NCI-H82 treated with DMSO at 0.1 percent for 48 hours (cell line): ENCODE measurements around the gene ATF2.

Experiments
- DNase-seq: peaks from one replicate; lab custom pipeline; 2025; ENCODE audit not compliant: unreplicated experiment; lab: John Stamatoyannopoulos, UW

ATF2 gene, protein sequence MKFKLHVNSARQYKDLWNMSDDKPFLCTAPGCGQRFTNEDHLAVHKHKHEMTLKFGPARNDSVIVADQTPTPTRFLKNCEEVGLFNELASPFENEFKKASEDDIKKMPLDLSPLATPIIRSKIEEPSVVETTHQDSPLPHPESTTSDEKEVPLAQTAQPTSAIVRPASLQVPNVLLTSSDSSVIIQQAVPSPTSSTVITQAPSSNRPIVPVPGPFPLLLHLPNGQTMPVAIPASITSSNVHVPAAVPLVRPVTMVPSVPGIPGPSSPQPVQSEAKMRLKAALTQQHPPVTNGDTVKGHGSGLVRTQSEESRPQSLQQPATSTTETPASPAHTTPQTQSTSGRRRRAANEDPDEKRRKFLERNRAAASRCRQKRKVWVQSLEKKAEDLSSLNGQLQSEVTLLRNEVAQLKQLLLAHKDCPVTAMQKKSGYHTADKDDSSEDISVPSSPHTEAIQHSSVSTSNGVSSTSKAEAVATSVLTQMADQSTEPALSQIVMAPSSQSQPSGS

DNA sequence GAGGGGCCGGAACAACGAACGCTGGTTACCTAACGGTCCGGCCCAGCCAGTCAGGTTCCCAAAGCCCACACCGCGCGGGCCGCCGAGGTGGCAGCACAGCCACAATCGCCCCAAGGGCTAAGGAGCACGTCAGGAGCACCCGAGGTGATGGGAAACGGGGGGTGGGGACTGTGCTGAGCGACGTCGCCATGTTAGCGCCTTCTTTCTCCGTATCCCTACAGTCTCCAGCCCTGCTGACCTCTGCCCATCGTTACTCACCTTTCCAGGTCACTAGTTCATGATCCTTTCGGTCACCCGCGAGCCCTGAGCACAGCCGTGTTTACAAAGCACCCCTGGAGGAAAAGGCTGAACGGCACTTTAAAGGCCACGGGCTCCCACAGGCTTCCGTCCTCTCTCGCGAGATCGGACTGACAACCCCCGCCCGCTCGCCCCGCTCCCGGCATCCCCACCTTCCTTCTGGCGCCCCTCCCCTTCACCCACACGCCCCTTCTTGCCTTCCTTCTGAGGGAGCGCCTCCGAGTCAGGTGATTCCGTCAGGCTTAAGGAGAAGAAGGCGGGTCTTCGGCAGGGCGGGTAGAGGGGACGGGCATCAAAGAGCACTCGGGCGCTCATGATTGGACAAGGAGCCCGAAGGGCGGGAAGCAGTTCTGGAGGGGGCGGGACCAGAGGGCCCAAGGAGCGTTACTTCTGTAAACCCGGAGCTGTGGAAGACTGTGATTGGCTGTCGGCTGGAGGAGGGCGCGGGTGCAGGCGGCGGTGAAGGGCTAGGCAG lies at the start of gene ATF2:
Gene ATF2 (minus strand): TSS at position 412 of the 772 bp plus-strand sequence. CDS start 31,760 bp downstream, outside the sequence.
- DNase-seq = peak; percentile 99

DNA sequence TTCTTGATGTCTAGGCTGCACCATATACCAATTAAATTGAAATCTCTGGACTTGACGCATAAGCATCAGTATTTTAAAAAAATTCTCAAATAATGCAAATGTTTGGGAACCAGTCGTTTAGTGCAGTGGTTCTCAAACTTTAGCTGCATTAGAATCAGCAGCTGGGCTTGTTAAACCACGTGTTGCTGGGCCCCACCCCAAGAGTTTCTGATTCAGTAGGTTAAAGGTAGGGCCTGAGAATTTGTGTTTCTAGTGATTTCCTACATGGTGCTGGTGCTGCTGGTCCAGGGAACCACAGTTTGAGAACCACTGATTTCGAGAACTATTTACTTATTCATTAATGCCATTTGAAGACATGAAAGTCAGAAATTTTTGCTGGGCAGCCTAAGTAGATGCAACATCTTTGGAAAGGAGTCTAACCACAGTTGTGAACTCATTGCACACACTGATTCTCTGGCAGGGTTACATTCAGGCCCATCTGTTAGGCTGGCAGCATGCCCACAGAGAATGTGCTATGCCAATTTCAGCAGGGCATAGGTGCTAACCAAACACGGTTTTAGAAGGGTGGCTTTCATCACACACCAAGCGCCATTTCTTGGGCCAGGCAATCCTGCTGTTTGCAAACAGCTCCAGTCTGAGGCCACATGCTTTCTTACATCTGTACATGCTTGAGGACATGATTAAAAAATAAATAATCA lies 39.9 kb upstream of the ATF2 start:
- no peak for DNase-seq

DNA sequence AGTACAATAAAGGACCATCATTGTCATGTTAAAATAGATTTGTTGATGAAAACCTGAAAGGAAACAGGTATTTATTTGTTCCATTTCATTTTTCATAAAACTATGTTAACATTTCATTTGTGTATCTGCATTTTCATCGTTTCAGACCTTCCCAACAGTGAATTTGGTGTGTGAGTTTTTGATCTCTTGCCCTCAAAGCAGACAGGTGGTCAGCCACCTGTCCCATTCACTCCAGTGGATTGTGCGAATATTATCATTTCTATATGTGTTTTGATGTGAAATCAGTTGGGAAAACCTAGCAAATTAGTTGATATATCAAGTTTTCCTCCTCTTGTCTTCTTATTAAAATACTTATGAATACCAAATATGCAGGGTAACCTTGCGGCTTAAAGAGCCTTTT lies 38.9 kb upstream of the ATF2 start:
- no peak for DNase-seq

DNA sequence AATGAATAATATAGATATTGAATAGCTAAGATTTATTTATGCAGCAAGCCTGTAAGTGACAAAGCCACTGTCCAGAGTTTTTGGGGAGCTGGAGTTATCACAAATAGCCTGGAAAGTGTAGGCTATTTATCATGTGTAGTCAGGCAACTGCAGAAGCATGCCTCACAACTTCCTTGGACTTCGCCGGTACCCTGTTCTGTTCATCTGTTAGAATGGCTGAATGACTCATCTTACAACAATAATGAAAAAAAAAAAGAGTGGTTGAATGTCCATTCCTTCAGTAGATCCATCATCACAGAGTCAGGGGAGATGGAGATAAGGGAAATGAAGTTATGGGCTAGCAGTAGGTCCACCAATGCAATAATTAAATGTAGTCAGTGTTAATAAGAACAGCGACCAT lies 37.5 kb upstream of the ATF2 start:
- no peak for DNase-seq

DNA sequence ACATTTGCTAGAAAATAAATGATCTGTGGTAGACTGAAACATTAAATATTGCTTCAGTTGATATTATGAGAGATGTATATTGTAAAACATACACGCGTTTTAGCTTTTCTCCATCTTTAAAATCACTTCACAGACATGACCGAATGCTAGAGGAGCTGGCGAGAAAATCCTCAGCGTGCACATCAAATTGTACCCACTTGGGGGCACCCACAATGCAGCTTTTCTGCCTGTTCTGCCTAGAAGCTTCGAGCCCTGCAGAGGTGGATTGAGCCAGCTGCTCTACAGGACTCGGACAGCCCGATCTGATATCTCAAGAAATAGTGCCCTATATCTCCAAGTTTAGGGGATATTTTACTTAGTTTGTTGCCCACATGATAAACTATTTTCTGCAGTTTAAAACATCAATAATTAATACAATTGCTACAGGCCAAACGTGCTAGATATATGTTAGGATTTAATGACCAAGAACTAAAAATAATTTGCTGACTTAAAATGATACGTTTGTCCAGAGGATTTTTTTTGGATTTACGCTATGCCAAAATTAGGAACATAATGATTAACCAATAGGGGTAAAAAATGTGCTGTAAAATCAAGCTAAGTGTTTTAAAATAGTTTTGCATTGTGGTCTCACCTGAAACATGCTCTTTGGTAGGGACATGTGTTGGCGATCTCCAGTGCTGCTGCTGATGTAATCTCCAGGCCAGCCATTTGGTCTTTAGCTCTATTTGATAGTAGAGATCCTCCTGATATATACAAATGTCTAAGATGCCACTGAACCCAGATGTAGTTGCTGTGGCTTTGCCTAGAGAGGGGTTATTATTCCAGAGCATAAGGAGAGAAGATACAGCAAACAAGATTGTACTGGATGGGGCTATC lies 35.9 kb upstream of the ATF2 start:
- peak; percentile 32 for DNase-seq

DNA sequence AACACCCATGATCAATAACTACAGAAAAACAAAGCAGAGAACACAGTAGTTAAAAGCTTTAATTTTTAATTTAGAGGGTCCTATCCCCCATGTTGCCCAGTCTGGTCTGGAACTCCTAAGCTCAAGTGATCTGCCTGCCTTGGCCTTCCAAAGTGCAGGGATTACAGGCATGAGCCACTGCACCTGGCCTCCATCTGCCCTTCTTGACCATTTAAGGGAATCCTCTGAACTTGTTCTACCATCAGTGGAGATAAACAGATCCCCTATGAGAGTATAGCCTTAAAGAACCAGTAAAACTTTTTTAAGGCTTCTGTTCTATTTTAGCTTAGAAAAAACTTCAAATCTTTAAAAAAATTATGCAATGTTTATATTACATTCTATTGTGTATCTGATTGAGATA lies 27.0 kb upstream of the ATF2 start:
- DNase-seq = peak; percentile 86

DNA sequence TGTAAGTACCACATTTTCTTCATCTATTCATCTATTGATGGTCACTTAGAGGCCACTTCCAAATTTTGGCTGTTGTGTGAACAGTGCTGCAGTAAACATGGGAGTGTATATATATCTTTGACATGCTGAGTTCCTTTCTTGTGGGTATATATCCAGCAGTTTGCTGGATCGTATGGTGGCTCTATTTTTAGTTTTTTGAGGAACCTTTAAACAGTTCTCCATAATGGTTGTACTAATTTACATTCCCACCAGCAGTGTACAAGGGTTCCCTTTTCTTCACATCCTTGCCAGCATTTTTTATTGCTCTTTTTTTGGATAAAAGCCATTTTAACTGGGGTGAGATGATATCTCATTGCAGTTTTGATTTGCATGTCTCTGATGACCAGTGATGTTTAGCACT lies 20.8 kb upstream of the ATF2 start:
- DNase-seq = no peak

DNA sequence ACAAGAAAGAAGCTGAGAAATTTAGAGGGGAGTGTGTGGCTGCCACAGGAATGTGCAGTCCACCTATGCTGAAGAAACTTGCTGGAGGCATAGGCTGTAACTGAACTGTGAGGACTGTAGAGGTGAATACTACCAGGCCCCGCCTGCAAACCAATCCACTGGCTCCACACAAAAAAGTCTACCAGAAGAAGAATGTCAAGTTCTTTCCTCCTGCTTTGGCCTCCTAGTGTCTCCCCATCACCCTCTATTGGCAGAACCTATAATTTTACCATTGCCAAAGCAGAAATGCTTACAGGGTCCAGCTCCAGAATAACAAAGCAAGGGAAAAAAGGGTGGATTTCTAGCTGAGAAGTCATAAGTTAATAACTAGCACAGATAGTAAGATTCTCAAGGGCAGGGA lies 19.4 kb upstream of the ATF2 start:
- DNase-seq = no peak

DNA sequence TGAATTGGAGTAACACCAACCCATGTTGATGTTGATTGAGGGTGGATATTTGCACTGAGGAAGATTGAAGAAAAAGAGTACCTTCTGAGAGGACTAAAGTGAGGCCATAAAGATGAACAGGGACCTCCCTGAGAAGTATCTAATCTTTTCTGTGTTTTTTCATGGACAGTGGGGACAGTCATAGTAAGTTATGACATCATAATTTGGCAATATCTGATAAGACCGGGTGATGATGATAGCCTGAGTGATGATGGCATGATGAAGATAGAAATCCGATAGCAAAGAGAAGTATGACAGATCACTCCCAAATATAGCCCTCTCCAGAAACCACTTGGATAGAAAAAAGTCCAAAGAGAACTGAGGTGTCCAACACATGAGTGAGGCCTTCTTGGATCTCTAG lies 15.7 kb upstream of the ATF2 start:
- no peak for DNase-seq

DNA sequence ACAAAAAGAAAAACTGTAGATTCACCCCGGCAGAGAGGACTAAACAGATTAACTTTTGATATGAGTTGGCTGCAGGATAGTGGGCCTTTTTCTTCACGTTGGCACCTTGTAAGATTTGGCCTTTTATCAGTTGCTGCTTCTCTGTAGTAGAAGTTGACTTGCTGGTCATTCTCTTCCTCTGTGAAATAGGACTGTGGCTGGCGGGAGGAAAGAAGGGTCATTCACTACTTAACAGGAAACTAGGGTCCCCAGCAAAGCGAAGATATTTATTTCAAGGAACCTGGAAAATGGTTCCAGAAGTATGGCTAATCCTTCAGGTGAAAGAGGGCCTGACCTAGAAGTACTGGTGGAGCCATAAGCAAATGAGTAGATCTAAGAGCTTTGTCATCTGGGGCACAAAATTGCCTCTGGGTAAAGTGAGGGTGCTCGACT lies 13.9 kb upstream of the ATF2 start:
- no peak for DNase-seq

DNA sequence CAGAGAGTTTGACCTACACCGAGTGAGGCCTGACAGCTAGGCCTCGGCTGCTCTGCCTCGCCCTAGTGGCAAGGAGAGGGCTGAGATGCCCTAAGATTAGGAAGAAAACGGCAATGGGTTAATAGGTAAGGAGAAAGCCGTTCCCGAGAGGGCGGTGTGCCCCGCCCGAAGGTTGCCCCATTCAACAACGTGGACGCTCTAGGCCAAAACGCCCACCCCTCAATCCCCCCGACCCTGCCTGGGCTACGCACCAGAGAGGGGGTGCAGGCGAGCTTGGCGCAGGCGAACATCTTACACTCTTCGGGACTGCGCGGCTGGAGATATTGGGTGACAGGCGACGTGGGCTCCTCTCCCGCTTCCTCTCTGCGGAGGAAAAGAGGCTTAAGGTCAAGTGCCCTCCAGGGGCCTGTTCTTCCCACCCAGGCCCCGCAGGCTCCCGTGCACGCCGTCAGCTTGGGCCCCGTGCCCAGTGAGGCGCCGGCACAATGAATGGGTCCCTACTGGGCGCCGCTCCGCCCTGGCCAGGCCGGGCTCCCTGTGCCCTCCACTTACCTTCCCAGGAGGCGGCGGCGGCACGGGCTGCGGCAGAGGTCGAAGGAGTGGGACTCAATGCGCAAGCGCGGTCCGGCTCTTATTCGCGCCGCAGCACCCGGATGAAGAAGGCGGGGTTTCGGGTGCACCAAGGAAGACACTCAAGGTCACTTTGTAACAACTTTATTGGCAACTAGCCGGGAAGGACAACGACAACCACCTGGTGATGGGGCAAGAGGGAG lies 13.3 kb upstream of the ATF2 start, which contains the start of gene ATP5MC3:
Gene ATP5MC3 (minus strand): TSS at position 607 of the 773 bp plus-strand sequence. CDS start 317 bp downstream, at position 290.
- peak; percentile 90 for DNase-seq

DNA sequence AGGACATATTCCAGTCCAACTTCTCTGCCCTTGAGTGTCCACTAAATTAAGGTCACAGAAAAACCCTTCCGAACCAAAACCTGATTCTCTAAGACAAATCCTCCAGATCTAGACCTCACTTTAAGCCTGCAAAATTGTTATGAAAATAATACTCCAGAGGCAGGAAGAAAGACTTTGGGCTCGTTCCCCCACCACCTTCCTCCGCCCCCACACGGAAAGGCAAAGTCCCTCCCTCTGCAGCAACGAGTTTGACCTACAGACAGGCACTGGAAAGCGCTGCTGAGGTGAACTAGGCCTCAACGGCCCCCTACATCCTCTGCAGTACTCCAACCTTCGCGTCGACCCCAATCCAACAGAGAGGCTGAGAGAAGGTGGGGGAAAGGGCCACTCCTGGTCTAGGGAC lies 12.7 kb upstream of the ATF2 start:
- DNase-seq = no peak

DNA sequence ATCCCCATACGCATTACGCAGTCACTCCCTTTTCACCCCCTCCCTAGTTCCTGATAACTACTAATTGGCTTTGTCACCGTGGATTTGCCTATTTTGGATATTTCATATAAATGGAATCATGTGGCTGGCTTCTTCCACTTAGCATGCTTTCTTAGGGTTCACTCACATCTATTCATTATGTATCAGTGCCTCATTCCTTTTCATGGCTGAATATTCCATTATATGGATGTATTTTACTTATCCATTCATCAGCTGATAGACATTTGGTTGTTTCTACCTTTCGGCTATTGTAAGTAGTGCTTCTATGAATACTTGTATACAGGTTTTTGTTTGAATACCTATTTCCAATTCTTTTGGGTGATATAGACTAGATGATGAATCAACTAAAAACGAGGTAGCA lies 8.6 kb upstream of the ATF2 start:
- DNase-seq = no peak

DNA sequence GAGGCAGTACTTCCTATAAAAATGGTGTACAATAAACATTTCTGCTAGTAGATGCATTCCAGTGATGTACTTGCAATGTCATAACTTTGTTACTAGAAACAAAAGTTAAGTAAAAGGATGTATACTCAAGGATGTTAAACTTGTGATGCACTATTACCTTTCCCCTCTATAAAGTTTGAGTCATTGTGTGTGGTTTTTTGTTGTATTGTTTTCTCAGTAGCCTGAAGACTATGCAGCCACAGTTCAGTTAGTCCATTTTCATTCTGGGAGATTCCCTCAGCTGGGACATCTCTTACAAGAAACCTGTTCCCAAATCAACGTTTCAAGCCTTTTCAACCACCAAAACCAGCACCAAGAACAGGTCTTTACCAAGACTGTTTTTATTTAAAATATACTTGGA lies 7.9 kb upstream of the ATF2 start:
- DNase-seq = no peak

DNA sequence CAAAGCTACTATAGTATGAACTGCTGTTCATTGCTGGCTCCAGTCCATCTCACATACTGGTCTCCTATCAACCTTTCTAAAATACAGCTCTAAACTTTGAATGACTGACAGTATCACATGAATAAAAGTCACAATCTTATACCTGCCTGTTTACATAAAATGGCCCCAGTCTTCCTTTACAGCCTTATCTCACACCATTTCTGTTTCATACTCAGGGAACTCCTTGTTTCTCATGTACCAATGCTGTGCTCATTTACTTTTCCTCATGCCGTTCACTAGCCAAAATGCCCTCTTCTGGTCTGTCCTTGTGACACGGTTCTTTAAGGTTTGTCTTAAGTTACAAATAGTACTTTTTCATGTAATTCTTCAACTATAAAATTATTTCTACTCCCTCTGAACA lies 7.3 kb upstream of the ATF2 start:
- no peak for DNase-seq

DNA sequence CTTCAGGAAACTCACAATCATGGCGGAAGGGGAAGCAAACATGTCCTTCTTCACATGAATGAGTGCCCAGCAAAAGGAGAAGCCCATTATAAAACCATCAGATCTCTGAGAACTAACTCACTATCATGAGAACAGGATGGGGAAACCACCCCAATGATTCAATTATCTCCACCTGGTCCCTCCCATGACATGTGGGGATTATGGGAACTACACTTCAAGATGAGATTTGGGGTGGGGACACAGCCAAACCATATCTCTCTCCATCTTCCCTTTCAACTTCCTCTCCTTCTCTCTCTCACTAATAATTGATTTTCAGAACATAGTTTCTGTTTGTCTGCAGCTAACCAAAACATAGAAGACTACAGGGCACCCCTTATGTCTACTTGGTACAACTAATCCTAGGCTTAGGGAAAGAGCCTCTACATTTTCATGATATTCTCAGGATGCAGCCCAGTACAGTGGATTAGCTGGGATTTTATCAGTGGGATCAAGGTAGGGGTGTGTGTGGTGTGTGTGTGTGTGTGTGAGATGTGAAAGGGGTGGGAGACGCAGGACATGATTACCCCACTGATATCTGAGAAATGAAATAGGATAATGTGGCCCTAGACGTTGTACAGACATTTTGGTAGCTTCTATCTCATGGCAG lies 2.8 kb upstream of the ATF2 start:
- no peak for DNase-seq

DNA sequence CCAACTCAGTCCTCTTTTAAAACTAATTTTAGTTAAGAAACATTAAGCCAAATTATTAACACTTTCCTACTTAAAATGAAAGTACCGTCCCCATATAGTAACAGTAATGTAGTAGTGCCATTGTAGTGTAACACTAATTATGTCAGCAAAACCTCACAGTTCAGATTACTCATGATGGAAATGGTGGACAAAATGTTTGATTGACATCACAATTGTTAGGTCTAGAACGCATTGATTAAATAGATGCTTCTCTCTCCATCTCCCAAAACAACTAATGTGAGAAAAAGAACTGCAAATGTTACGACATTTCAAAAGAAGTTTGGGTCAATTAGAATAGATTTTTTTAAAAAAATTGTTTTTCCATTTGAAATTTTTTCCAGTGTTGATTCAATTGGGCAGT lies 1.2 kb upstream of the ATF2 start:
- DNase-seq = no peak

DNA sequence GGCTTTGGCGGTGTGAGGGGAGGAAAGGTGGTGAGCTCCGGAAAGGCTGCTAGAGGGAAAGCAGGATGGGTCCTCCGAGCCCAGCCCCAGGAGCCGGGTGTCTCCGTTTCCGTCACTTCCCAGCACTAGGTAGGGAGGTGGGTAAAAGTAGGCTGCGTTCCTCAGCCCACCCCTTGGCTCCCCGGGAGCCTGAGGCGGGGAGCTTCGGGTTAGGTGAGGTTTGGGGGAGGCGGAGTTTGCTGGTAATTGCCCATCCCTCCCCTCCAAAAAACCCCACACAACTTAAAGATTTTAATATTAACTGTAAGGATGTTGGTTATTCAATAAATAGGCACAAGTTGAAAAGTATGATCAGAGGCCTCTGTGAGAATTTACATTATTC lies 552 bp upstream of the ATF2 start:
- no peak for DNase-seq

DNA sequence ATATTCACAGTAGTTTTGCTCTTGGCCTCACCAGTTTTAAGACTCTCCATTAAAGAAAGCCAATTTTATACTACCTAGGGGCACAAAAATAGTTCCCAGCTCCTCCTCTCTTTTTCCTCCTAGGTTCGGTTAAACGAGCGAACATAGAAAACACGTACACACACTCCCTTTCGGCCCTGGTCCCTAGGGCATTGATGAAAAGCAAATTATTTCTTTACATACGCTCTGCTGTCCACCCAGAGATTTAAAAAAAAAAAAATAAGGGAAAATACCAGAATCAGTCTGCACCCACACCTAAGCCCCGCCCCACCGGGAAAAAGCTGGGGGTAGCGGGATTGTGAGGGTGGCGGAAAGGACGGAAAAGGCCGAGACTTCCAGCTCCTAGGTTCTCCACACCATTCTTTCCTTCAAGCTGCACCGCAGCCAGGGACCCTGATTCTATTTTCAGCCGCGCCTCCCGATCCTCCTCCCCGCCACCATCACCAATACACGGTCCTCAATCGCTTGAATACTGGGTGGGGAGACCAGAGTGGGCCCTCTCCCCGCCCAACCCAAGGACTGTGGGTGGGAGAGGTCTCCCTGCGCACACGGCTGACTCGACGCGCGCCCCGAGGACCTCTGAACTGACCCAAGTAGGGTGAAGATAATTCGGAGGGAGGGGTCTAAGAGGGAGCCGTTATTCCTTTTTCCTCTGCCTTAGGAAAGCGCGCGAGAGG lies 769 bp downstream of the ATF2 start:
- DNase-seq = no peak
